ENCODE results near the gene LRRK1. TPM values are rescaled to one million over a fixed set of nuclear protein-coding genes. Genes with fewer than 3 reads are reported as not detected.

Gene LRRK1
- total and polyA plus RNA-seq, 11 donors, result 1.3 to 12.7 (median 2.1) TPM

GRCh38 chr15:101018016-101018415 lies 98.9 kb downstream of the LRRK1 start:
- Histone ChIP-seq H3K36me3 (peaks cover 0 to 37% (median 0%) of the 10 kb centered on the region in 9 donors), H3K27me3 (no peaks in the 10 kb centered on the region), H3K4me1 (peaks cover 0 to 28% (median 5%) of the 10 kb centered on the region in 12 donors), H3K4me3 (no peak overlapping the region), H3K27ac (peak overlapping the region in 1 of 12 donors; percentile 15), H3K9me3 (no peaks in the 10 kb centered on the region)
- ATAC-seq (no peak), DNase-seq (no peak)
- intact Hi-C loops (cut with DNase I), result loop anchor here in 8 of 10 donors (5.0 to 10.0 kb wide), 3 partner anchors 67 to 177 kb away; no protein-coding TSS in a partner anchor
- TF ChIP-seq POLR2A (IDR thresholded peaks at IDR 0.05), result no peak
- TF ChIP-seq, protein P1, sequence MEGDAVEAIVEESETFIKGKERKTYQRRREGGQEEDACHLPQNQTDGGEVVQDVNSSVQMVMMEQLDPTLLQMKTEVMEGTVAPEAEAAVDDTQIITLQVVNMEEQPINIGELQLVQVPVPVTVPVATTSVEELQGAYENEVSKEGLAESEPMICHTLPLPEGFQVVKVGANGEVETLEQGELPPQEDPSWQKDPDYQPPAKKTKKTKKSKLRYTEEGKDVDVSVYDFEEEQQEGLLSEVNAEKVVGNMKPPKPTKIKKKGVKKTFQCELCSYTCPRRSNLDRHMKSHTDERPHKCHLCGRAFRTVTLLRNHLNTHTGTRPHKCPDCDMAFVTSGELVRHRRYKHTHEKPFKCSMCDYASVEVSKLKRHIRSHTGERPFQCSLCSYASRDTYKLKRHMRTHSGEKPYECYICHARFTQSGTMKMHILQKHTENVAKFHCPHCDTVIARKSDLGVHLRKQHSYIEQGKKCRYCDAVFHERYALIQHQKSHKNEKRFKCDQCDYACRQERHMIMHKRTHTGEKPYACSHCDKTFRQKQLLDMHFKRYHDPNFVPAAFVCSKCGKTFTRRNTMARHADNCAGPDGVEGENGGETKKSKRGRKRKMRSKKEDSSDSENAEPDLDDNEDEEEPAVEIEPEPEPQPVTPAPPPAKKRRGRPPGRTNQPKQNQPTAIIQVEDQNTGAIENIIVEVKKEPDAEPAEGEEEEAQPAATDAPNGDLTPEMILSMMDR (IDR thresholded peaks at IDR 0.05), result no peak
- WGBS, 4 donors, result 54 to 62% (median 62%) methylated on average over 1 of the region's 1 CpG

DNA sequence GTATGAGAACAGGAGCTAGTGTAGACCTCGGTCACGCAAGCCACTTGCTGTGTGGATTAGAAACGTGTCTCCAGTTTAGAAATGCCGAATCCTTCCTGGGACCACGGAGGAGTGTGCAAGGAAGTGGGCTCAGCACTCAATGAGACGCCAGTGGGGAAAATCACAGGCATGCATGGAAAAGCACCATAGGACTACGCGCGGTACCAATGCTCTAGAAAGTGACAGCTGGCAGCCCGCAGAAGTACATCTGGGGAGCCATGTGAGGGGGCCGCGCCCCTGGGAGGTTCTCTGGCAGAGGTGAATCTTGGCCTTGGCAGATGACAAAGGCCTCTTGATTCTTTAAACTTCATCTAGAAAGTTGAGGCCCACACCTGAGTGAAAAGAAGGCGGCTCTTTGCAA lies 99.3 kb downstream of the LRRK1 start:
- peaks cover 0 to 35% (median 0%) of the 10 kb centered on the region in 9 donors for H3K36me3 ChIP-seq
- TF ChIP-seq, protein P1 (IDR thresholded peaks at IDR 0.05), result no peak
- TF ChIP-seq POLR2A (IDR thresholded peaks at IDR 0.05), result no peak
- WGBS, 4 donors, result 85 to 93% (median 89%) methylated on average over 13 of the region's 13 CpGs
- intact Hi-C loops (cut with DNase I), result loop anchor here in 8 of 10 donors (5.0 to 10.0 kb wide), 3 partner anchors 66 to 176 kb away; no protein-coding TSS in a partner anchor
- H3K4me3 ChIP-seq, result no peak overlapping the region
- H3K4me1 ChIP-seq, result peaks cover 0 to 32% (median 6%) of the 10 kb centered on the region in 12 donors
- H3K9me3 ChIP-seq, result no peaks in the 10 kb centered on the region
- ATAC-seq (no peak), DNase-seq (no peak)
- peak overlapping the region in 1 of 12 donors; percentile 15 for H3K27ac ChIP-seq
- no peaks in the 10 kb centered on the region for H3K27me3 ChIP-seq

DNA sequence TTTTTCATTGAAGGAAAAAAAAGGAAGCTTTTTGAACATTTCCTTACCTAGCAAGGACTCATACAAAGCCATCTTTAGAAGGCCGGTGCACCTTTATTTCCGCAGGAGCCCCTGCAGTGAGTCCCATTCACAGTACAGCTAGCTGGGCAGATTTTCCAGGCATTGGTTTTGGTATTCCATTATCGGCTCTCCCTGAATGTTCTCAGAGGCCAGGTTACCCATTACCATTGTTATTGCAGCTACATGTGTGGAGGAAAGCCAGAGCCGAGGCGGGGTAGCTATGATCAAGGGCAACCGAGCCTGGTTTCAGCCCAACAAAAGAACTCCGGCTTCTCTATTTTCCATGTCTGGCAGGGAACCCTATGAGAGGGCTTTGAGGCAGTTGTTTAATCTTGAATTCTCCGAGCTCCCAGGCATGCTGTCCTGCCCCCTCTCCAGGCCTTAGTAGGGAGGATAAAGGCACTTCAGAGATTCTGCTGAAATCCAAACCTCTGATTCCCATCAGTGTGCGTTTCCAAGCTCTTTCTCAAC lies 100.3 kb downstream of the LRRK1 start:
- H3K27ac ChIP-seq, result no peak overlapping the region
- peaks cover 0 to 35% (median 0%) of the 10 kb centered on the region in 9 donors for H3K36me3 ChIP-seq
- H3K9me3 ChIP-seq, result no peaks in the 10 kb centered on the region
- no peak for TF ChIP-seq POLR2A (IDR thresholded peaks at IDR 0.05)
- TF ChIP-seq, protein P1 (IDR thresholded peaks at IDR 0.05), result no peak
- H3K4me3 ChIP-seq, result no peak overlapping the region
- intact Hi-C loops (cut with DNase I), result loop anchor here in 8 of 10 donors (5.0 to 10.0 kb wide), 3 partner anchors 65 to 175 kb away; no protein-coding TSS in a partner anchor
- WGBS, 4 donors, result 94 to 95% (median 94%) methylated on average over 9 of the region's 9 CpGs
- H3K4me1 ChIP-seq, result peaks cover 0 to 40% (median 8%) of the 10 kb centered on the region in 12 donors
- ATAC-seq (no peak), DNase-seq (peak in 1 of 5 donors; percentile 1)
- no peaks in the 10 kb centered on the region for H3K27me3 ChIP-seq

GRCh38 chr15:101020451-101020850 lies 101.3 kb downstream of the LRRK1 start:
- no peak for TF ChIP-seq POLR2A (IDR thresholded peaks at IDR 0.05)
- TF ChIP-seq, protein P1 (IDR thresholded peaks at IDR 0.05), result no peak
- H3K4me3 ChIP-seq, result no peak overlapping the region
- intact Hi-C loops (cut with DNase I), result no loop called here
- WGBS, 4 donors, result 93 to 99% (median 95%) methylated on average over 5 of the region's 5 CpGs
- DNase-seq (peak in 1 of 5 donors; percentile 2), ATAC-seq (no peak)
- H3K36me3 ChIP-seq, result peaks cover 0 to 33% (median 0%) of the 10 kb centered on the region in 9 donors
- H3K27ac ChIP-seq, result no peak overlapping the region
- H3K4me1 ChIP-seq, result peaks cover 0 to 47% (median 8%) of the 10 kb centered on the region in 12 donors
- H3K9me3 ChIP-seq, result no peaks in the 10 kb centered on the region
- H3K27me3 ChIP-seq, result no peaks in the 10 kb centered on the region
